Keratinocyte (primary cell): ENCODE results near the gene TSC1. TPM values are rescaled to one million over a fixed set of nuclear protein-coding genes. Genes with fewer than 3 reads are reported as not detected.
A peak's percentile ranks its signal among the peaks of the same experiment; 100 is the strongest.

Source experiments
- DNase-seq: peaks from one replicate; pipeline ENCODE4 v3.0.0-alpha.2; 2011; ENCODE audit warnings: low read depth, missing footprints, low spot score
- FAIRE-seq: peaks from 2 replicates; lab custom pipeline; 2011; peaks lifted over from hg19 to GRCh38; lab: Jason Lieb, UNC
- H2AFZ ChIP-seq: 2 replicates; pipeline ENCODE4 v1.6.0; 2012; ENCODE audit warnings: low read length, control low read depth, inconsistent platforms; ENCODE audit not compliant: control insufficient read depth
- H3K27ac ChIP-seq: 2 replicates; pipeline ENCODE4 v1.5.1; 2011; ENCODE audit warnings: low read length; ENCODE audit not compliant: control insufficient read depth, insufficient read depth
- H3K27me3 ChIP-seq: 3 replicates; pipeline ENCODE4 v1.6.0; 2011; ENCODE audit warnings: low read length; ENCODE audit not compliant: control insufficient read depth, insufficient read depth; ENCODE audit errors: extremely low read depth
- H3K36me3 ChIP-seq, 2 experiments: 2 replicates in 1 of 2; 3 replicates in 1 of 2; pipeline ENCODE4 v1.5.1; 2011; ENCODE audit warnings: low read length in 2 of 2, mild to moderate bottlenecking in 1 of 2; ENCODE audit not compliant: control insufficient read depth in 2 of 2, insufficient read depth in 2 of 2; ENCODE audit errors: extremely low read depth in 1 of 2
- H3K4me1 ChIP-seq: 3 replicates; pipeline ENCODE4 v1.5.1; 2011; ENCODE audit warnings: low read length; ENCODE audit not compliant: control insufficient read depth, insufficient read depth; ENCODE audit errors: extremely low read depth
- H3K4me2 ChIP-seq: 3 replicates; pipeline ENCODE4 v1.6.0; 2011; ENCODE audit warnings: low read depth, low read length; ENCODE audit not compliant: control insufficient read depth, insufficient read depth; ENCODE audit errors: extremely low read depth
- H3K4me3 ChIP-seq, 3 experiments: fragments of 200-600 bp in 1 of 3; sonication (generic) in 1 of 3; 2 replicates in 2 of 3; 3 replicates in 1 of 3; pipeline ENCODE4 v1.5.1; 2011 to 2016; ENCODE audit warnings: low read length in 3 of 3, mild to moderate bottlenecking in 3 of 3, control low read depth in 2 of 3, inconsistent platforms in 1 of 3, low read depth in 1 of 3, mixed read lengths in 1 of 3, mixed run types in 1 of 3, moderate library complexity in 1 of 3; ENCODE audit not compliant: control insufficient read depth in 2 of 3, insufficient read depth in 2 of 3; ENCODE audit errors: extremely low read depth in 1 of 3
- H3K79me2 ChIP-seq: 2 replicates; pipeline ENCODE4 v1.6.0; 2012; ENCODE audit warnings: low read length; ENCODE audit not compliant: control insufficient read depth, insufficient read depth
- H3K9ac ChIP-seq: 3 replicates; pipeline ENCODE4 v1.6.0; 2011; ENCODE audit warnings: low read length; ENCODE audit not compliant: control insufficient read depth, insufficient read depth; ENCODE audit errors: extremely low read depth
- H3K9me1 ChIP-seq: 3 replicates; pipeline ENCODE4 v1.6.0; 2011; ENCODE audit warnings: low read length; ENCODE audit not compliant: control insufficient read depth, insufficient read depth; ENCODE audit errors: extremely low read depth
- H3K9me3 ChIP-seq: 2 replicates; pipeline ENCODE4 v1.5.1; 2012; ENCODE audit warnings: low read depth, low read length; ENCODE audit not compliant: control insufficient read depth
- H4K20me1 ChIP-seq: 3 replicates; pipeline ENCODE4 v1.6.0; 2011; ENCODE audit warnings: low read length; ENCODE audit not compliant: control insufficient read depth, insufficient read depth; ENCODE audit errors: extremely low read depth
- EZH2 ChIP-seq: IDR thresholded peaks from one replicate; pipeline ENCODE4 v1.6.1; 2012; ENCODE audit warnings: inconsistent platforms, mild to moderate bottlenecking, low read length, moderate library complexity
- dilution Hi-C: fragments of 300-500 bp; cut with MboI; formaldehyde crosslinking; loops from one replicate; pipeline ENCODE4 v1.7.0; 2020; ENCODE audit warnings: low sequenced_read_pairs; ENCODE audit not compliant: extremely low pct_ligation_motif_present
- polyA plus RNA-seq, 5 experiments: library from polyadenylated mRNA; depleted of rRNA in 3 of 5; stranded (reverse) in 3 of 5; stranded (forward) in 1 of 5; unstranded in 1 of 5; fragments of >200 nt; gene quantifications; 1 replicate in 1 of 5; 2 replicates in 3 of 5; 3 replicates in 1 of 5; pipeline versions ENCODE4 v1.2.1 to v1.2.3, GENCODE V29; 2011 to 2012; ENCODE audit warnings: missing spikeins in 2 of 5, low read depth in 1 of 5, low replicate concordance in 1 of 5
- TF ChIP-seq, protein P1 (sequence below), 3 experiments: IDR thresholded peaks in 1 of 3; conservative IDR thresholded peaks in 1 of 3; optimal IDR thresholded peaks in 1 of 3; 2 replicates in 2 of 3; 3 replicates in 1 of 3; pipeline versions ENCODE3 to v1.5.1; 2011; ENCODE audit warnings: low read length in 3 of 3, mild to moderate bottlenecking in 3 of 3, moderate library complexity in 2 of 3, control low read depth in 1 of 3, inconsistent platforms in 1 of 3; ENCODE audit not compliant: insufficient read depth in 2 of 3; ENCODE audit errors: extremely low read depth in 1 of 3

The TSC1 gene
- polyA plus RNA-seq, 1 donor (not counting 4 experiments of a cell fraction or from before 2014, with no cell fraction given), result 26.1 TPM

DNA sequence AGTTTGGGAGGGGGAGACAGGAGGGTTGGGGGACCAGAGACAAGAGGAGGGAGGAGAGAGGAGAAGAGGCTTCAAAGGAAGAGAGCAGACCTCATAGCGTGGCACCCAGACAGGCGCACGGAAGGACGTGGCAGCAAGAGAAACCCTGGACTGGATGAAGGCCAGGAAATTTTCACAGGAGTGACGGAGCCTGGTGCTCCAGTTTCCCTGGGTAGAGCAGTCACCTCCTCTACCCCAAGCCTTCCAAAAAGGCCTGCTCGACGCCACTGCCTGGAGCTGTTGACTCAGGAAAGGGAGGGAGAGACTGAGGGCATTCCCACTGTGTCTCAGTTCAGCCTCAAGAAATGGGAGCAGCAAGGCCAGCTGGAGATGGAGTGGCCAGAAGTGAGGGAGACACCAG lies 85.7 kb downstream of the TSC1 start:
- Histone ChIP-seq H3K79me2 (no peaks in the 10 kb centered on the region), H3K9me1 (no peaks in the 10 kb centered on the region), H2AFZ (no peak overlapping the region), H4K20me1 (no peaks in the 10 kb centered on the region), H3K4me3 (no peak overlapping the region), H3K4me2 (no peak overlapping the region), H3K36me3 (no peaks in the 10 kb centered on the region), H3K9ac (no peak overlapping the region), H3K27ac (no peak overlapping the region), H3K27me3 (peaks cover 19% of the 10 kb centered on the region), H3K9me3 (no peaks in the 10 kb centered on the region), H3K4me1 (no peaks in the 10 kb centered on the region)
- DNase-seq (no peak), FAIRE-seq (no peak)
- dilution Hi-C loops, result no loop called here
- TF ChIP-seq, protein P1, sequence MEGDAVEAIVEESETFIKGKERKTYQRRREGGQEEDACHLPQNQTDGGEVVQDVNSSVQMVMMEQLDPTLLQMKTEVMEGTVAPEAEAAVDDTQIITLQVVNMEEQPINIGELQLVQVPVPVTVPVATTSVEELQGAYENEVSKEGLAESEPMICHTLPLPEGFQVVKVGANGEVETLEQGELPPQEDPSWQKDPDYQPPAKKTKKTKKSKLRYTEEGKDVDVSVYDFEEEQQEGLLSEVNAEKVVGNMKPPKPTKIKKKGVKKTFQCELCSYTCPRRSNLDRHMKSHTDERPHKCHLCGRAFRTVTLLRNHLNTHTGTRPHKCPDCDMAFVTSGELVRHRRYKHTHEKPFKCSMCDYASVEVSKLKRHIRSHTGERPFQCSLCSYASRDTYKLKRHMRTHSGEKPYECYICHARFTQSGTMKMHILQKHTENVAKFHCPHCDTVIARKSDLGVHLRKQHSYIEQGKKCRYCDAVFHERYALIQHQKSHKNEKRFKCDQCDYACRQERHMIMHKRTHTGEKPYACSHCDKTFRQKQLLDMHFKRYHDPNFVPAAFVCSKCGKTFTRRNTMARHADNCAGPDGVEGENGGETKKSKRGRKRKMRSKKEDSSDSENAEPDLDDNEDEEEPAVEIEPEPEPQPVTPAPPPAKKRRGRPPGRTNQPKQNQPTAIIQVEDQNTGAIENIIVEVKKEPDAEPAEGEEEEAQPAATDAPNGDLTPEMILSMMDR (optimal IDR thresholded peaks at IDR 0.05 in 1 of 3, IDR thresholded peaks at IDR 0.05 in 1 of 3, conservative IDR thresholded peaks at IDR 0.05 in 1 of 3; ENCODE audit: extremely low read depth in 1 of 3, insufficient read depth in 2 of 3, low read length in 3 of 3), result no peak
- no peak for TF ChIP-seq EZH2

DNA sequence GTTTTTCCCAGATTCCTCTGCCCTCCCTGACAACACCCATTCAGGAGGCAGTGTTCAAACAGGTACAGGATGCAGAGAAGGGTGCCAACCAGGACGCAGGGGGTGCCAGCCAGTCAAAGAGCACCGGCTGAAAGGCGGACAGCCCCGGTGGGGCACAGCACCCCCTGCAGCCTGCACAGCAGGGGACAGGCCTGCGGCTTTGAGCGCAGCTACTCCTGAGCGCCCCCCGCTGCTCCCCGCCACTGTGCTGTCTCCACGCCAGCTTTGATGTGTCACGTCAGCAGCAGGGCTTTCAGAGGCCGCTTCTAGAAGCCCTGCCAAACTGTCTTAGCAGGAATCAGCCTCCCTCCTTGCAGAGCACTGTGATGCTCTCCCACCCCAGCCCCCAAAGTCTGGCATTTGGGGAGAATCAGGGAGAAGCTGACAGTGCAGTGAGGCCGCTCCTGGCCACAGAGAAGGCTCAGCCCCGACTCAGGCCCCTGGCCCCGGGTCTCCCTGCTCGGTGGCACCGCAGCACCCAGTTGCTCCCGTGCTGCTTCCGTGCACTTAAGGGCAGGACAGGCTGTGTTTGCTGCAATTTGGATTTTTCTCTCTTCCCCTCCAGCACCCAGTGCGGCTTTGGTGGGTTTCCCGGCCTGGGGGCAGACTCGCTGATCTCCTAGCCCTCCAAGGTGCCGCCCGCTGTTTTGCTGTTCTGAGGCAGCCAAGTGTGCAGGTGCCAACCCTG lies 86.6 kb downstream of the TSC1 start:
- Histone ChIP-seq H3K27me3 (peaks cover 19% of the 10 kb centered on the region), H3K9me3 (no peaks in the 10 kb centered on the region), H3K27ac (no peak overlapping the region), H3K79me2 (no peaks in the 10 kb centered on the region), H2AFZ (no peak overlapping the region), H3K36me3 (no peaks in the 10 kb centered on the region), H3K4me2 (no peak overlapping the region), H3K4me1 (no peaks in the 10 kb centered on the region), H4K20me1 (no peaks in the 10 kb centered on the region), H3K9me1 (no peaks in the 10 kb centered on the region), H3K4me3 (no peak overlapping the region), H3K9ac (no peak overlapping the region)
- FAIRE-seq, result no peak
- TF ChIP-seq, protein P1 (optimal IDR thresholded peaks at IDR 0.05 in 1 of 3, IDR thresholded peaks at IDR 0.05 in 1 of 3, conservative IDR thresholded peaks at IDR 0.05 in 1 of 3; ENCODE audit: extremely low read depth in 1 of 3, insufficient read depth in 2 of 3, low read length in 3 of 3), result peak in 1 of 3 experiments; percentile 24
- no peak for TF ChIP-seq EZH2
- dilution Hi-C loops, result no loop called here
- no peak for DNase-seq
